A549 (cell line): ENCODE results near the gene AHSP.

Experiments
- CTCF ChIP-seq: fragments of >200 bp; sonication (Bioruptor Twin); formaldehyde crosslinking; IDR thresholded peaks from 3 replicates; pipeline ENCODE4 v1.5.1; 2016
- EHMT2 ChIP-seq: fragments of 200-600 bp; sonication (generic); IDR thresholded peaks from 2 replicates; pipeline ENCODE4 v1.6.1; 2016; ENCODE audit warnings: antibody characterized with exemption, low read depth, mild to moderate bottlenecking, moderate library complexity
- EP300 ChIP-seq, 2 experiments: fragments of >200 bp; sonication (Bioruptor Twin); formaldehyde crosslinking; IDR thresholded peaks; 2 replicates in 1 of 2; 3 replicates in 1 of 2; pipeline ENCODE4 v1.6.1; 2016 to 2017
- JUN ChIP-seq, 2 experiments: fragments of >200 bp; sonication (Bioruptor Twin); formaldehyde crosslinking; IDR thresholded peaks; 2 replicates in 1 of 2; 3 replicates in 1 of 2; pipeline ENCODE4 v1.6.1; 2016 to 2017
- MAZ ChIP-seq: fragments of 150-350 bp; IDR thresholded peaks from 2 replicates; pipeline ENCODE4 v1.6.1; 2014; ENCODE audit warnings: antibody characterized with exemption, low read depth, low read length, borderline replicate concordance
- PBX3 ChIP-seq: IDR thresholded peaks from 2 replicates; pipeline ENCODE4 v1.6.1; 2012
- RAD21 ChIP-seq, 2 experiments: fragments of >200 bp in 1 of 2; sonication (Bioruptor Twin) in 1 of 2; formaldehyde crosslinking in 1 of 2; IDR thresholded peaks in 1 of 2; conservative IDR thresholded peaks in 1 of 2; 2 replicates in 1 of 2; 3 replicates in 1 of 2; pipeline ENCODE4 v1.6.1; 2012 to 2018; ENCODE audit warnings: inconsistent platforms in 1 of 2
- USF2 ChIP-seq: fragments of 450-650 bp; IDR thresholded peaks from 2 replicates; pipeline ENCODE4 v1.6.1; 2014; ENCODE audit warnings: antibody characterized with exemption

- TF ChIP-seq CTCF (no peak), PBX3 (no peak), EHMT2 (no peak), EP300 (IDR thresholded peaks at IDR 0.05) (no peak), JUN (IDR thresholded peaks at IDR 0.05) (no peak), MAZ (no peak), RAD21 (conservative IDR thresholded peaks at IDR 0.05 in 1 of 2, IDR thresholded peaks at IDR 0.05 in 1 of 2) (no peak), USF2 (no peak)
Observed at GRCh38 chr16:31501226-31501965, 26.3 kb upstream of the AHSP start.
